IMR-90 (cell line): ENCODE data around the gene LAMC2. TPM values are rescaled to one million over a fixed set of nuclear protein-coding genes. Genes with fewer than 3 reads are reported as not detected.

Source experiments
- ATAC-seq: fragments of 200-7000 bp; cut with Tn5 transposase; 2 replicates; pipeline ENCODE4 v1.9.1; 2020; ENCODE audit warnings: low read depth, mild to moderate bottlenecking, moderate library complexity
- BruUV-seq: library from RNA; stranded (reverse); fragments of 400-500 nt; replicated peaks from 2 replicates; lab custom pipeline; 2021; lab: Mats Ljungman, UMichigan
- CTCF ChIA-PET: fragments of 300-600 bp; formaldehyde crosslinking; extraction: SDS; loops from one replicate; lab custom pipeline; 2021; ENCODE audit warnings: antibody characterized with exemption; lab: Yijun Ruan, JAX
- POLR2A ChIA-PET: fragments of 300-600 bp; sonication (Branson Sonifier 250); formaldehyde crosslinking; loops from one replicate; lab custom pipeline; 2022; ENCODE audit warnings: antibody characterized with exemption; ENCODE audit not compliant: unreplicated experiment; lab: Charles Lee
- DNase-seq: peaks from one replicate; pipeline ENCODE4 v3.0.0; 2013
- H2AFZ ChIP-seq: replicated peaks from 2 replicates; pipeline ENCODE3; 2013; ENCODE audit warnings: low read length, mild to moderate bottlenecking; ENCODE audit not compliant: poor library complexity
- H2AK5ac ChIP-seq: 2 replicates; pipeline ENCODE4 v1.6.1; 2013; ENCODE audit warnings: low read depth, low read length, inconsistent platforms
- H2AK9ac ChIP-seq: replicated peaks from 2 replicates; pipeline ENCODE3; 2013; ENCODE audit warnings: mild to moderate bottlenecking, low read depth, low read length, moderate library complexity; ENCODE audit not compliant: poor library complexity
- H2BK120ac ChIP-seq: 2 replicates; pipeline ENCODE4 v1.6.1; 2013; ENCODE audit warnings: low read depth, low read length, inconsistent platforms
- H2BK15ac ChIP-seq: 3 replicates; pipeline ENCODE4 v1.6.1; 2013; ENCODE audit warnings: low read depth, low read length, inconsistent platforms
- H2BK20ac ChIP-seq: 2 replicates; pipeline ENCODE4 v1.6.1; 2013; ENCODE audit warnings: low read depth, mild to moderate bottlenecking, inconsistent platforms, low read length, moderate library complexity
- H2BK5ac ChIP-seq: 2 replicates; pipeline ENCODE4 v1.6.1; 2013; ENCODE audit warnings: mild to moderate bottlenecking, low read depth, low read length, inconsistent platforms; ENCODE audit not compliant: poor library complexity, severe bottlenecking
- H3K14ac ChIP-seq: replicated peaks from 2 replicates; pipeline ENCODE4 v1.6.1; 2013; ENCODE audit warnings: low read depth, low read length, inconsistent platforms
- H3K18ac ChIP-seq: 2 replicates; pipeline ENCODE4 v1.6.1; 2013; ENCODE audit warnings: low read depth, low read length, control low read depth
- H3K23ac ChIP-seq: 2 replicates; pipeline ENCODE4 v1.6.1; 2013; ENCODE audit warnings: low read depth, low read length, inconsistent platforms
- H3K27ac ChIP-seq: 2 replicates; pipeline ENCODE4 v1.5.1; 2013; ENCODE audit warnings: mild to moderate bottlenecking, control low read depth, low read length; ENCODE audit not compliant: insufficient read depth
- H3K27me3 ChIP-seq: 2 replicates; pipeline ENCODE4 v1.6.1; 2013; ENCODE audit warnings: low read length; ENCODE audit not compliant: control insufficient read depth, insufficient read depth
- H3K36me3 ChIP-seq: 2 replicates; pipeline ENCODE4 v1.6.1; 2013; ENCODE audit warnings: low read length, mixed read lengths; ENCODE audit not compliant: control insufficient read depth, insufficient read depth
- H3K4ac ChIP-seq: 2 replicates; pipeline ENCODE4 v1.6.1; 2013; ENCODE audit warnings: low read depth, low read length, inconsistent platforms
- H3K4me1 ChIP-seq: 2 replicates; pipeline ENCODE4 v1.6.1; 2013; ENCODE audit warnings: low read length, mixed read lengths; ENCODE audit not compliant: control insufficient read depth, insufficient read depth
- H3K4me2 ChIP-seq: 2 replicates; pipeline ENCODE4 v1.6.1; 2013; ENCODE audit warnings: low read depth, mild to moderate bottlenecking, control low read depth, low read length, moderate library complexity
- H3K4me3 ChIP-seq: 2 replicates; pipeline ENCODE4 v1.5.1; 2013; ENCODE audit warnings: low read depth, mild to moderate bottlenecking, control low read depth, low read length, moderate library complexity; ENCODE audit not compliant: insufficient read depth
- H3K56ac ChIP-seq: 2 replicates; pipeline ENCODE4 v1.6.1; 2013; ENCODE audit warnings: low read length, inconsistent platforms; ENCODE audit not compliant: insufficient read depth; ENCODE audit errors: extremely low read depth
- H3K79me1 ChIP-seq, 2 experiments: 2 replicates each; pipeline ENCODE4 v1.6.1; 2013; ENCODE audit warnings: low read length in 2 of 2, inconsistent platforms in 1 of 2, low read depth in 1 of 2
- H3K9ac ChIP-seq: 2 replicates; pipeline ENCODE4 v1.6.1; 2013; ENCODE audit warnings: low read depth, low read length, control low read depth
- H3K9me1 ChIP-seq: 2 replicates; pipeline ENCODE4 v1.6.1; 2013; ENCODE audit warnings: low read length, inconsistent platforms; ENCODE audit not compliant: insufficient read depth
- H3K9me3 ChIP-seq: 2 replicates; pipeline ENCODE4 v1.6.1; 2013; ENCODE audit warnings: low read length; ENCODE audit not compliant: control insufficient read depth, insufficient read depth
- H4K20me1 ChIP-seq: 2 replicates; pipeline ENCODE4 v1.6.1; 2013; ENCODE audit warnings: low read length, inconsistent platforms; ENCODE audit not compliant: insufficient read depth
- H4K5ac ChIP-seq: 2 replicates; pipeline ENCODE4 v1.6.1; 2013; ENCODE audit warnings: mild to moderate bottlenecking, low read depth, low read length, control low read depth
- H4K8ac ChIP-seq, 2 experiments: 2 replicates each; pipeline ENCODE4 v1.6.1; 2013; ENCODE audit warnings: low read depth in 2 of 2, low read length in 2 of 2, control low read depth in 1 of 2, inconsistent platforms in 1 of 2
- H4K91ac ChIP-seq: 2 replicates; pipeline ENCODE4 v1.6.1; 2013; ENCODE audit warnings: low read depth, low read length, inconsistent platforms; ENCODE audit not compliant: insufficient read depth
- CEBPB ChIP-seq: IDR thresholded peaks from 2 replicates; pipeline ENCODE4 v1.6.1; 2012; ENCODE audit warnings: low read depth, low read length, improper control_type of control experiment
- CHD1 ChIP-seq: IDR thresholded peaks from 2 replicates; pipeline ENCODE4 v1.6.1; 2012; ENCODE audit warnings: low read depth, low read length, improper control_type of control experiment
- FOS ChIP-seq: fragments of 150-350 bp; IDR thresholded peaks from 2 replicates; pipeline ENCODE4 v1.6.1; 2016; ENCODE audit warnings: low read depth, low read length
- MAFK ChIP-seq: IDR thresholded peaks from 2 replicates; pipeline ENCODE4 v1.6.1; 2012; ENCODE audit warnings: low read depth, low read length, improper control_type of control experiment
- MXI1 ChIP-seq: IDR thresholded peaks from 2 replicates; pipeline ENCODE4 v1.6.1; 2012; ENCODE audit warnings: low read depth, mild to moderate bottlenecking, low read length, moderate library complexity, borderline replicate concordance
- RFX5 ChIP-seq: IDR thresholded peaks from 2 replicates; pipeline ENCODE4 v1.8.0; 2012; ENCODE audit warnings: low read depth, mild to moderate bottlenecking, low read length, moderate library complexity
- SMC3 ChIP-seq: fragments of 150-350 bp; IDR thresholded peaks from 2 replicates; pipeline ENCODE4 v1.6.1; 2016; ENCODE audit warnings: low read depth, mild to moderate bottlenecking, antibody characterized with exemption, low read length, moderate library complexity
- WGBS, 2 experiments: methylation state at CpG; one replicate each; pipeline versions ENCODE4 v1.1.5 to v1.1.7; 2013; ENCODE audit warnings: missing lambda C conversion rate in 2 of 2; ENCODE audit not compliant: insufficient read length in 1 of 2; ENCODE audit errors: extremely low coverage in 2 of 2; 5-methylcytosine and 5-hydroxymethylcytosine counted together
- dilution Hi-C: fragments of 300-500 bp; cut with HindIII; formaldehyde crosslinking; loops from one replicate; pipeline ENCODE4 v1.14.3; 2018; ENCODE audit warnings: low sequenced_read_pairs; ENCODE audit not compliant: unreplicated experiment
- in situ Hi-C: fragments of 300-500 bp; cut with MboI; formaldehyde crosslinking; loops from 3 replicates; pipeline ENCODE4 v1.14.3; 2019; ENCODE audit warnings: low sequenced_read_pairs, inconsistent platforms, mixed read lengths
- intact Hi-C: fragments of 100-400 bp; cut with micrococcal nuclease; formaldehyde crosslinking; loops from 2 replicates; pipeline ENCODE4 v1.10.0; 2022
- polyA plus RNA-seq, 3 experiments: library from polyadenylated mRNA; depleted of rRNA; stranded (reverse); fragments of >200 nt; gene quantifications; 2 replicates each; pipeline ENCODE4 v1.2.3, GENCODE V29; 2012; ENCODE audit warnings: low replicate concordance in 1 of 3
- total RNA-seq: library from RNA; depleted of rRNA; stranded (reverse); fragments of >200 nt; gene quantifications from 2 replicates; pipeline ENCODE4 v1.2.3, GENCODE V29; 2012
- TF ChIP-seq, protein P1 (sequence below): fragments of 150-350 bp; IDR thresholded peaks from 2 replicates; pipeline ENCODE4 v1.6.1; 2017; ENCODE audit warnings: mild to moderate bottlenecking, antibody characterized with exemption, low read length, low read depth

The LAMC2 gene
- total and polyA plus RNA-seq, 2 of the 4 experiments (the other 2 are of a cell fraction): 2.3 to 2.8 TPM

GRCh38 chr1:183262628-183263200 lies 76.7 kb downstream of the LAMC2 start:
- TF ChIP-seq MXI1 (no peak), CHD1 (no peak), SMC3 (no peak), CEBPB (no peak), MAFK (no peak), FOS (no peak), RFX5 (no peak)
- TF ChIP-seq, protein P1, sequence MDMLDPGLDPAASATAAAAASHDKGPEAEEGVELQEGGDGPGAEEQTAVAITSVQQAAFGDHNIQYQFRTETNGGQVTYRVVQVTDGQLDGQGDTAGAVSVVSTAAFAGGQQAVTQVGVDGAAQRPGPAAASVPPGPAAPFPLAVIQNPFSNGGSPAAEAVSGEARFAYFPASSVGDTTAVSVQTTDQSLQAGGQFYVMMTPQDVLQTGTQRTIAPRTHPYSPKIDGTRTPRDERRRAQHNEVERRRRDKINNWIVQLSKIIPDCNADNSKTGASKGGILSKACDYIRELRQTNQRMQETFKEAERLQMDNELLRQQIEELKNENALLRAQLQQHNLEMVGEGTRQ: no peak
- POLR2A ChIA-PET: no interaction called here
- Histone ChIP-seq H2AK5ac (no peak overlapping the region), H3K79me1 (0 out of 4 replicates have a peak, but pooled peaks cover 0 to 4% of the 10 kb centered on the region in 2 experiments), H2BK15ac (no peak overlapping the region), H3K4me1 (peaks cover 4% of the 10 kb centered on the region), H3K4me2 (no peak overlapping the region), H3K9me1 (peaks cover 4% of the 10 kb centered on the region), H2AFZ (no peak overlapping the region), H4K91ac (no peak overlapping the region), H3K27ac (no peak overlapping the region), H3K56ac (no peak overlapping the region), H3K14ac (no peak overlapping the region), H3K9ac (no peak overlapping the region), H4K8ac (no peak overlapping the region), H3K9me3 (no peaks in the 10 kb centered on the region), H3K23ac (no peak overlapping the region), H2AK9ac (no peak overlapping the region), H3K4ac (no peak overlapping the region), H2BK120ac (no peak overlapping the region), H3K36me3 (no peaks in the 10 kb centered on the region), H3K4me3 (no peak overlapping the region), H3K27me3 (peaks cover 2% of the 10 kb centered on the region; the same call in 1 of the 2 replicates), H2BK5ac (no peak overlapping the region), H2BK20ac (no peak overlapping the region), H4K5ac (no peak overlapping the region), H3K18ac (no peak overlapping the region), H4K20me1 (no peaks in the 10 kb centered on the region)
- no TSS peak for BruUV-seq
- dilution Hi-C loops (no loop called here), intact Hi-C loops (no loop called here), in situ Hi-C loops (no loop called here)
- CTCF ChIA-PET: no interaction called here
- WGBS, 2 experiments: no CpG with 5 or more reads among the region's 5 CpGs
- DNase-seq: no peak
- no peak for ATAC-seq
